MM.1S (cell line): ENCODE data around the gene PPP1R26.

Experiments
- CTCF ChIP-seq: fragments of 300-600 bp; sonication (generic); IDR thresholded peaks from 2 replicates; pipeline ENCODE4 v1.5.1; 2016; ENCODE audit warnings: antibody characterized with exemption, low read length, mixed read lengths
- EZH2 ChIP-seq: fragments of 300-600 bp; sonication (generic); optimal IDR thresholded peaks from 2 replicates; pipeline ENCODE3; 2017; ENCODE audit warnings: low read depth, mild to moderate bottlenecking, antibody characterized with exemption, low read length, mixed read lengths
- EZH2phosphoT487 ChIP-seq: fragments of 300-600 bp; sonication (generic); IDR thresholded peaks from 2 replicates; pipeline ENCODE4 v1.6.1; 2018; ENCODE audit warnings: antibody characterized with exemption, low read length

- TF ChIP-seq CTCF (no peak), EZH2 (no peak), EZH2phosphoT487 (no peak)
These were observed 23.0 kb upstream of the PPP1R26 start for GRCh38 chr9:135456436-135457104.
